SK-N-SH treated with all-trans-retinoic acid at 6 μM for 48 hours (cell line): ENCODE data around the gene TMEM259.
A peak's percentile ranks its signal among the peaks of the same experiment; 100 is the strongest.

Experiments used
- ATAC-seq: fragments of 200-7000 bp; cut with Tn5 transposase; 3 replicates; pipeline ENCODE4 v1.9.1; 2020; ENCODE audit warnings: mild to moderate bottlenecking, moderate library complexity
- ARNTL ChIP-seq: fragments of 450-650 bp; formaldehyde crosslinking; IDR thresholded peaks from 2 replicates; pipeline ENCODE4 v1.5.0; 2020; ENCODE audit warnings: low read depth, mild to moderate bottlenecking, moderate library complexity, borderline replicate concordance
- BACH2 ChIP-seq: fragments of 250-450 bp; sonication (Bioruptor Pico); IDR thresholded peaks from 2 replicates; pipeline ENCODE4 v1.9.0; 2021; ENCODE audit warnings: mild to moderate bottlenecking, borderline replicate concordance
- CREB5 ChIP-seq: fragments of 250-450 bp; sonication (Bioruptor Pico); IDR thresholded peaks from 2 replicates; pipeline ENCODE4 v1.5.1; 2020; ENCODE audit warnings: low read depth, mild to moderate bottlenecking, moderate library complexity
- CSDC2 ChIP-seq: fragments of 250-450 bp; sonication (Bioruptor Pico); IDR thresholded peaks from 2 replicates; pipeline ENCODE4 v1.5.0; 2020; ENCODE audit warnings: mild to moderate bottlenecking, moderate library complexity
- ESRRG ChIP-seq: fragments of 250-450 bp; sonication (Bioruptor Pico); IDR thresholded peaks from 2 replicates; pipeline ENCODE4 v1.6.1; 2021; ENCODE audit warnings: mild to moderate bottlenecking
- GLIS3 ChIP-seq: fragments of 250-450 bp; sonication (Bioruptor Pico); IDR thresholded peaks from 2 replicates; pipeline ENCODE4 v1.5.0; 2020; ENCODE audit warnings: mild to moderate bottlenecking, moderate library complexity
- ISL1 ChIP-seq: fragments of 250-450 bp; sonication (Bioruptor Pico); IDR thresholded peaks from 2 replicates; pipeline ENCODE4 v2.1.2; 2022; ENCODE audit warnings: mild to moderate bottlenecking, moderate library complexity
- OSR1 ChIP-seq: fragments of 250-450 bp; sonication (Bioruptor Pico); IDR thresholded peaks from 2 replicates; pipeline ENCODE4 v1.8.0; 2022; ENCODE audit warnings: moderate library complexity, mild to moderate bottlenecking, inconsistent platforms
- POU6F1 ChIP-seq: fragments of 250-450 bp; sonication (Bioruptor Pico); IDR thresholded peaks from 2 replicates; pipeline ENCODE4 v1.8.0; 2021; ENCODE audit warnings: low read depth, mild to moderate bottlenecking, moderate library complexity, borderline replicate concordance
- PPARA ChIP-seq: fragments of 250-450 bp; sonication (Bioruptor Pico); IDR thresholded peaks from 2 replicates; pipeline ENCODE4 v1.5.0; 2020; ENCODE audit warnings: mild to moderate bottlenecking, borderline replicate concordance
- RARB ChIP-seq: fragments of 250-450 bp; sonication (Bioruptor Pico); IDR thresholded peaks from 2 replicates; pipeline ENCODE4 v1.8.0; 2021; ENCODE audit warnings: mild to moderate bottlenecking, moderate library complexity
- SNAI2 ChIP-seq: fragments of 250-450 bp; sonication (Bioruptor Pico); IDR thresholded peaks from 2 replicates; pipeline ENCODE4 v1.5.0; 2020; ENCODE audit warnings: mild to moderate bottlenecking, moderate library complexity
- TCF4 ChIP-seq: fragments of 250-450 bp; sonication (Bioruptor Pico); IDR thresholded peaks from 2 replicates; pipeline ENCODE4 v1.8.0; 2021; ENCODE audit warnings: mild to moderate bottlenecking, moderate library complexity, borderline replicate concordance
- TOX ChIP-seq: fragments of 250-450 bp; sonication (Bioruptor Pico); IDR thresholded peaks from 2 replicates; pipeline ENCODE4 v1.8.0; 2021; ENCODE audit warnings: mild to moderate bottlenecking, moderate library complexity, borderline replicate concordance
- ZFP3 ChIP-seq: fragments of 250-450 bp; sonication (Bioruptor Pico); IDR thresholded peaks from 2 replicates; pipeline ENCODE4 v1.5.0; 2020; ENCODE audit warnings: mild to moderate bottlenecking, moderate library complexity
- ZFP30 ChIP-seq: fragments of 450-650 bp; formaldehyde crosslinking; IDR thresholded peaks from 2 replicates; pipeline ENCODE4 v1.5.0; 2022; ENCODE audit warnings: mild to moderate bottlenecking, moderate library complexity
- ZNF565 ChIP-seq: fragments of 450-650 bp; formaldehyde crosslinking; conservative IDR thresholded peaks from 2 replicates; pipeline ENCODE4 v1.5.0; 2020; ENCODE audit warnings: low read depth, mild to moderate bottlenecking, moderate library complexity
- ZNF70 ChIP-seq: fragments of 450-650 bp; formaldehyde crosslinking; IDR thresholded peaks from 2 replicates; pipeline ENCODE4 v1.5.0; 2020; ENCODE audit warnings: mild to moderate bottlenecking, moderate library complexity
- ZNF8 ChIP-seq: fragments of 450-650 bp; formaldehyde crosslinking; IDR thresholded peaks from 2 replicates; pipeline ENCODE4 v1.5.0; 2020; ENCODE audit warnings: mild to moderate bottlenecking, moderate library complexity
- TF ChIP-seq, protein P1 (sequence below): fragments of 250-450 bp; sonication (Bioruptor Pico); IDR thresholded peaks from 2 replicates; pipeline ENCODE4 v1.5.0; 2020; ENCODE audit warnings: mild to moderate bottlenecking, moderate library complexity

Gene TMEM259

GRCh38 chr19:979318-979741, 41.6 kb downstream of the TMEM259 start (continued):
- no peak for TF ChIP-seq TCF4 (CRISPR knock-in tag)
- no peak for TF ChIP-seq ZNF565 (CRISPR knock-in tag)

DNA sequence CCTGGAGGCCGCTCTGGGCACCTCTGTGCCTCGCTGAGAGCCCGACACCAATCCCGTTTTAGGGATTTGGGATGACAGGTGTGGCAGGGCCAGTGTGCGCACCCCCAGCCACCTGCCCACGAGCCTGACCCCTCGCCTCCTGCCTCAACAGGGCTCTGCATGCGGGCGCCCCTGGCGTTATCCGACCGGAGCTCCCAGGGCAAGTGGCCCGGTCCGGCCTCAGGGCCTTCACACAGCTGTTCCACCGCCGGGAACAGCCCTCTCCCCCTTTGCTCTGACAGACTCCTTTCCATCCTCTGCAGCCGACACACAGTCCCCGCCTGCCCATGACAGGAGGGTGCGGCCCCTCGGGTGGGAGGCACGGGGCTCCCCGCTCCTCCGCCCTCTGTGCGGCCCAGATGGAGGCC, 43.9 kb downstream of the TMEM259 start:
- ATAC-seq: peak; percentile 15; the same call in 2 of the 3 replicates
- TF ChIP-seq GLIS3 (no peak), TCF4 (CRISPR knock-in tag) (no peak), ZNF70 (CRISPR knock-in tag) (no peak), OSR1 (CRISPR knock-in tag) (no peak), RARB (no peak), CREB5 (no peak), ZFP30 (CRISPR knock-in tag) (no peak), ISL1 (CRISPR knock-in tag) (no peak), ZNF8 (CRISPR knock-in tag) (no peak), ARNTL (CRISPR knock-in tag) (no peak)
- TF ChIP-seq, protein P1, sequence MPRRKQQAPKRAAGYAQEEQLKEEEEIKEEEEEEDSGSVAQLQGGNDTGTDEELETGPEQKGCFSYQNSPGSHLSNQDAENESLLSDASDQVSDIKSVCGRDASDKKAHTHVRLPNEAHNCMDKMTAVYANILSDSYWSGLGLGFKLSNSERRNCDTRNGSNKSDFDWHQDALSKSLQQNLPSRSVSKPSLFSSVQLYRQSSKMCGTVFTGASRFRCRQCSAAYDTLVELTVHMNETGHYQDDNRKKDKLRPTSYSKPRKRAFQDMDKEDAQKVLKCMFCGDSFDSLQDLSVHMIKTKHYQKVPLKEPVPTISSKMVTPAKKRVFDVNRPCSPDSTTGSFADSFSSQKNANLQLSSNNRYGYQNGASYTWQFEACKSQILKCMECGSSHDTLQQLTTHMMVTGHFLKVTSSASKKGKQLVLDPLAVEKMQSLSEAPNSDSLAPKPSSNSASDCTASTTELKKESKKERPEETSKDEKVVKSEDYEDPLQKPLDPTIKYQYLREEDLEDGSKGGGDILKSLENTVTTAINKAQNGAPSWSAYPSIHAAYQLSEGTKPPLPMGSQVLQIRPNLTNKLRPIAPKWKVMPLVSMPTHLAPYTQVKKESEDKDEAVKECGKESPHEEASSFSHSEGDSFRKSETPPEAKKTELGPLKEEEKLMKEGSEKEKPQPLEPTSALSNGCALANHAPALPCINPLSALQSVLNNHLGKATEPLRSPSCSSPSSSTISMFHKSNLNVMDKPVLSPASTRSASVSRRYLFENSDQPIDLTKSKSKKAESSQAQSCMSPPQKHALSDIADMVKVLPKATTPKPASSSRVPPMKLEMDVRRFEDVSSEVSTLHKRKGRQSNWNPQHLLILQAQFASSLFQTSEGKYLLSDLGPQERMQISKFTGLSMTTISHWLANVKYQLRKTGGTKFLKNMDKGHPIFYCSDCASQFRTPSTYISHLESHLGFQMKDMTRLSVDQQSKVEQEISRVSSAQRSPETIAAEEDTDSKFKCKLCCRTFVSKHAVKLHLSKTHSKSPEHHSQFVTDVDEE (CRISPR knock-in tag): no peak

GRCh38 chr19:976476-976875, 44.4 kb downstream of the TMEM259 start:
- ATAC-seq: peak; percentile 17; the same call in 2 of the 3 replicates
- no peak for TF ChIP-seq ZFP3 (CRISPR knock-in tag)
- TF ChIP-seq TOX (CRISPR knock-in tag): no peak
- TF ChIP-seq RARB: no peak
- no peak for TF ChIP-seq CREB5
- no peak for TF ChIP-seq PPARA (CRISPR knock-in tag)
- no peak for TF ChIP-seq ZNF8 (CRISPR knock-in tag)
- no peak for TF ChIP-seq ZFP30 (CRISPR knock-in tag)
- no peak for TF ChIP-seq ESRRG
- TF ChIP-seq CSDC2: no peak
- TF ChIP-seq, protein P1 (CRISPR knock-in tag): no peak
- TF ChIP-seq SNAI2 (CRISPR knock-in tag): no peak
- no peak for TF ChIP-seq TCF4 (CRISPR knock-in tag)
- TF ChIP-seq ISL1 (CRISPR knock-in tag): no peak
- TF ChIP-seq BACH2 (CRISPR knock-in tag): no peak
- no peak for TF ChIP-seq POU6F1 (CRISPR knock-in tag)
